A673 (cell line): ENCODE data around the gene IL4R. TPM values are rescaled to one million over a fixed set of nuclear protein-coding genes. Genes with fewer than 3 reads are reported as not detected.

Experiments
- total RNA-seq: library from RNA; stranded (reverse); gene quantifications from 2 replicates; pipeline ENCODE4 v1.2.3, GENCODE V29; 2021

Gene IL4R
- total RNA-seq, 1 experiment from 2014 or later = 22.9 TPM

Other genes starting within 250 kb of the IL4R start
- not detected in 2 replicates for gene C16orf82, start 247.0 kb upstream of the IL4R start, total RNA-seq
- 8.8 and 11.1 TPM in 2 replicates for gene KDM8, start 110.4 kb upstream of the IL4R start, total RNA-seq
- 45.7 and 53.0 TPM in 2 replicates for gene NSMCE1, start 45.2 kb upstream of the IL4R start, total RNA-seq
- gene IL21R, start 88.2 kb downstream of the IL4R start, total RNA-seq = 0.19 and 0.39 TPM in 2 replicates
- 88.7 and 94.2 TPM in 2 replicates for gene GTF3C1, start 235.9 kb downstream of the IL4R start, total RNA-seq
- gene KATNIP, start 236.2 kb downstream of the IL4R start, total RNA-seq = 23.5 and 23.9 TPM in 2 replicates